GM18520 (cell line): ENCODE measurements around the gene PEX7.
"Not testable (repeated sequence)": the region's sequence is repeated elsewhere in the genome, so short reads cannot be mapped to it uniquely, and the experiment has no call there.

Experiments
- ATAC-seq: cut with Tn5 transposase; IDR thresholded peaks from one replicate; pipeline ENCODE4 v1.9.1; 2021; ENCODE audit not compliant: unreplicated experiment

PEX7 gene

GRCh38 chr6:136822376-136823127, at the start of gene PEX7:
TSS of gene PEX7 (plus strand) at chr6:136822592. CDS start at chr6:136822666, 74 bp downstream.
- ATAC-seq: peak; percentile 94

- ATAC-seq: peak; percentile 76
Measured at GRCh38 chr6:136772685-136773472, 49.5 kb upstream of the PEX7 start.

- no peak for ATAC-seq
Measured at GRCh38 chr6:136773473-136773796, 49.0 kb upstream of the PEX7 start.

GRCh38 chr6:136774228-136775041, 48.0 kb upstream of the PEX7 start:
- ATAC-seq: no peak

GRCh38 chr6:136775081-136775480, 47.3 kb upstream of the PEX7 start:
- ATAC-seq: no peak

GRCh38 chr6:136775548-136775947, 46.8 kb upstream of the PEX7 start:
- no peak for ATAC-seq

- ATAC-seq: no peak
Measured at GRCh38 chr6:136777651-136778050, 44.7 kb upstream of the PEX7 start.

- no peak for ATAC-seq
Measured at GRCh38 chr6:136779682-136780081, 42.7 kb upstream of the PEX7 start.

- ATAC-seq: no peak
Measured at GRCh38 chr6:136780972-136781371, 41.4 kb upstream of the PEX7 start.

- ATAC-seq: no peak
Measured at GRCh38 chr6:136782021-136782770, 40.2 kb upstream of the PEX7 start.

GRCh38 chr6:136783021-136783420, 39.4 kb upstream of the PEX7 start:
- ATAC-seq: no peak

GRCh38 chr6:136783495-136784270, 38.7 kb upstream of the PEX7 start:
- peak; percentile 29 for ATAC-seq

- no peak for ATAC-seq
Measured at GRCh38 chr6:136784271-136784664, 38.1 kb upstream of the PEX7 start.

GRCh38 chr6:136784910-136785746, 37.3 kb upstream of the PEX7 start:
- no peak for ATAC-seq

- no peak for ATAC-seq
Measured at GRCh38 chr6:136786658-136787057, 35.7 kb upstream of the PEX7 start.

- ATAC-seq: no peak
Measured at GRCh38 chr6:136787726-136788068, 34.7 kb upstream of the PEX7 start.

GRCh38 chr6:136788069-136788902, 34.1 kb upstream of the PEX7 start:
- peak; percentile 16 for ATAC-seq

GRCh38 chr6:136789440-136789839, 33.0 kb upstream of the PEX7 start:
- ATAC-seq: not testable (repeated sequence)
